Measurements from ENCODE around the gene POLR2L.

The POLR2L gene

GRCh38 chr11:792535-792821 lies 49.9 kb downstream of the POLR2L start:
- no peak for DNase-seq

- no peak for DNase-seq
Observed at GRCh38 chr11:791658-792534, 50.4 kb downstream of the POLR2L start.

- DNase-seq = no peak
Observed at GRCh38 chr11:790721-791564, 51.4 kb downstream of the POLR2L start.

GRCh38 chr11:789943-790342 lies 52.4 kb downstream of the POLR2L start, which contains the start of gene CEND1:
CEND1 (minus strand) TSS chr11:790090; CDS start chr11:788576, 1,514 bp downstream.
- peak; percentile 48 for DNase-seq

Measured in CD4-positive, alpha-beta T cell treated with Interleukin-6 for 4 hours (primary cell).